NCI-H524 treated with DMSO at 0.1 percent for 48 hours (cell line): ENCODE results near the gene TRPC6.

Experiments used
- DNase-seq: peaks from one replicate; lab custom pipeline; 2025; lab: John Stamatoyannopoulos, UW

Gene TRPC6

GRCh38 chr11:101583251-101584128 is at the start of gene TRPC6:
TRPC6 (minus strand) TSS chr11:101584007; CDS start chr11:101583503, 504 bp downstream.
- no peak for DNase-seq

GRCh38 chr11:101620026-101620425 is 36.2 kb upstream of the TRPC6 start:
- no peak for DNase-seq

- no peak for DNase-seq
Observed at GRCh38 chr11:101618709-101619108, 34.9 kb upstream of the TRPC6 start.

DNA sequence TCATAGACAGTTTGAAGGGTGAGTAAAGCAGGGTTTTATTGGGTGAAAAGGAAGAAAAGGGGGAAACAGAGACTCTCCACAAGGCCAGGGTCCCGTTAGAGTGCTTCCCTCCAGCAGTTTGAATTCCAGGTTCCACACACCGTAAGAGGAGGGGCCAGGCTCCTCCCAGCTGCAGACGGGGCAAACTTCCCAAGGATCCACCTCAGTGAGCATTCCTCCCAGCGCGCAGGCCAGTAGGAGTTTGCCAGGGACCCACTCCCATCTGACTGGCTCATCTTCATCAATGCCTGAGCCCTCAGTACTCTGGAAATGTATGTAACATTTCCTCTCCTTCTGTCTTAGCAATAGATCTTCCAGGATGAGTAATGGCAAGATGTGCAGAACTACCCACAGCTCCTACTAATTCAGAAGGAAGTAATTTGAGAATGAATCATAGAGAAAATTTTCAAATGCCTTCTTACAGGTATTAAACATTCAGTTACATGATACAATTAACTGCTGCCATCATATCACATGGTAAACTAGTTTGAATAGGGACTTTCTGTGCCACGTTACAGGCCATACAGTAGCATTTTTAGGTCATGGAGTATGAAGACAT is 34.0 kb upstream of the TRPC6 start:
- DNase-seq: no peak

DNA sequence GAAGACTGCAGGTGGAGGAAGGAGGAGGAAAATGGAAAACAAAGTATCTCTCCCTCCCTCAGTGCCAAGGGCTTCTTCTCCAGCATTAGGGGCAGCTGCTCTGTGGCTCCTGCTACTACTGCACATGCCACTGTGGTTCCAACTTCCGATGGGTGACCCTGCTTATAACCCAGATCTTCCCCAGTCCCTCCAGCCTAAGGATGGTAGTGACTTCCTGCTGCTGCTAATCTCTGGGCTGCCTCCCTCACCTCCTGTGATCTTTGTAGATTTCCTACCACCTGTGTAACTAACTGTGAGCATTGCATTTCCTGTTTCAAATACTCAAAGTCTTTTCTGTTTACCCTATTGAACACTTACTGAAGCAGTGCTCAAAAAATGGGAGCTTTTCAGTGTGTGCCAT is 28.7 kb upstream of the TRPC6 start:
- DNase-seq: no peak

DNA sequence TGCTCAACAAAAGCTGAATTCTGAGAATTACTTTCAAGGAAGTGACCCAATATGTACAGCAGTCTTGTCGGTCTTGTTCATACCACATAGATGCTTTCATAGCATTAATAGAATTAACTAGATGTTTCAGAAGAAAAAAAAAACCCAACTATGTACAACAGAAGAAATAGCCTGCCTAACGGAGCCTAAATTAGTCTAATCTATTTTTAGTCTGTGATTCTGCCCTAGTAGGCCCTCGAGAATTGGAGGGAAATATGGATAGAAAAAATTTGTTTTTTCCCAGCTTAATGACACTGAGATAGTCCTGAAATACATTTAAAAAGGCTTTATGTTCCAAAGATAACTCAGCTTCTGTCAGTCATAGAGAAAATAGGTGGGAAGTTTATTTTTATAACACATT is 17.1 kb upstream of the TRPC6 start:
- no peak for DNase-seq

DNA sequence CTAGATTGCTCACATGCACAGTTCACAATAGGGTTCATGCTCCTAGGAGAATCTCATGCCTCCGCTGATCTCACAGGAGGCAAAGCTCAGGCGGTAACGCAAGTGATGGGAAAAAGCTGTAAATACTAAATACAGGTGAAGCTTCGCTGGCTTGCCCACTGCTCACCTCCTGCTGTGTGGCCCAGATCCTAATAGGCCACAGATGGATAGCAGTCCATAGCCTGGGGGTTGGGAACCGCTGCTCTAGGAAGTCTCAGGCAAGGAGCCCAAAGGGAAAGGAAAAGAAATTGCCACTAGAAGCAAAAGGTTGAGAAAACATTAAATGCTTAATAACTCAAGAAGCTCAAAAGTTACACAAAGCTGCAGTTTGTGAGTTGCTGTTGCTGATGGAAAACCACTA is 3.2 kb upstream of the TRPC6 start:
- DNase-seq: no peak

DNA sequence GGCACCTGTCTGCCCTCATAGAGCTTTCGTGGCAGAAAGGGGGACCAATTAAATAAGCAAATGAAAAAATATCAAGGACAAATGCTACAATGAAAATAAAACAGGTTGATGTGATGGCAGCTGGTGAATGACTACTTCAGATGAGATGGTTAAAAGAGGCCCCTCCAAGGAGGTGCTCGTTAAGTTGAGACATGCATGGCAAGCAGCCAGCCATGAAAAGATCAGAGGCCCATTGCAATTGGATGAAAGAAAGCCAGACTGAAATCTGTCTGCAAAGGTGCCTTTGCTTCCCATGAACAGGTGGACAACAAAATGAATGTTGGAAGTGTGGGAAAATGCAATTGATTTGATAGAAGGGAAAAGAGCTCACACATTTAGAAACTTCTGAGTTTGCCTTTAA is 848 bp upstream of the TRPC6 start:
- no peak for DNase-seq

GRCh38 chr11:101584129-101584515 is 315 bp upstream of the TRPC6 start:
- DNase-seq: no peak

DNA sequence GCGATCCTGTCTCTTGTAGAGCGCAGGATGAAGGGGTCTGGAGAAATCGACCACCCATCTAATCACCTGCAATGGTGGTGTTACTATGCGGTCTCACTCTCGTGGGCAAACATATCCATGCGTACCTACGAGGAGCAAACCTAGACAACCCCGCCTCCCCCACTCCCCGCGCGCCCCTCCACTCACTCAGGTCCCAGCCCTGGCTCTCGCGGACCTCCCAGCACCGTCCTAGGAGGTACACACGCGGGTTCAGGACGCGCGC is 887 bp downstream of the TRPC6 start:
- DNase-seq: no peak

- DNase-seq: no peak
Observed at GRCh38 chr11:101582236-101582988, 1.4 kb downstream of the TRPC6 start.

- no peak for DNase-seq
Observed at GRCh38 chr11:101577461-101577860, 6.3 kb downstream of the TRPC6 start.

- no peak for DNase-seq
Observed at GRCh38 chr11:101576456-101576855, 7.4 kb downstream of the TRPC6 start.

- DNase-seq: no peak
Observed at GRCh38 chr11:101574886-101575285, 8.9 kb downstream of the TRPC6 start.

GRCh38 chr11:101567071-101567470 is 16.7 kb downstream of the TRPC6 start:
- no peak for DNase-seq

- no peak for DNase-seq
Observed at GRCh38 chr11:101566626-101567025, 17.2 kb downstream of the TRPC6 start.

DNA sequence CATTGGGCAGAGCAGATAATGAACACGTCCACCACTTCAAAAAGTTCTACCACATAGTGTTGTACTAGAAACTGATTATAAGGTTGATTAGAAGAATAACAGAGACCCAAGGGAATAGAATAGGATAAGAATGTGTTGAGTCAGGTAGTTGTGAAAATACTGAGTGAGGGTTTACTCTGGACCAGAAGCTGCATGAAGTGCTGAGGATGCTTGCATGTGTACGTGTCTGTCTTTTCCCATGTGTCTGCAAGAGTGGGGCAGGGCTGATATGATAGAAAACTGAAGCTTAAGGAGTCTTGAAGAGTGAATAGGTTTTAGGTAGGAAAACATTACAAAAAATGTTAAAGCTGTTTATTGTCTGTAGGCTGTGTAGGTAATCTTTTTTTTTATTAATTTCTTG is 20.6 kb downstream of the TRPC6 start:
- DNase-seq: no peak

DNA sequence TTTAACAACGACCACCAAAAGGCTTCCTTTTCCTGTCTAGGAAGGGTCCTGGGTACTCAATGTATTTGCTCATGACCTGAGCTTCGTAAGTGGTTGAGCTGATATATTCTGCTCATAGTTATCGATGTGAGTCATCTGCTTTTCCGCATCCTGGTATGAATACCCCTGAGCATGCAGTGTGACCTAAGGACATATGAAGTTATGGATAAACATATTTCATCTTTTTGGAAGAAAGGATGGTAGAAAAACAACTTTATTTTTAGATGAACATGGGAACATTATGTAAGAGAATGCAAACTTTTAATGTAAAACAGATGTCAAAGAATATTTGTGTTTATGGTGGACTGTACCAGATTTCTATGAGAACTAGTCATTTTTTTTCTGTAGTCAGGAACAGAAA is 28.4 kb downstream of the TRPC6 start:
- DNase-seq: no peak

DNA sequence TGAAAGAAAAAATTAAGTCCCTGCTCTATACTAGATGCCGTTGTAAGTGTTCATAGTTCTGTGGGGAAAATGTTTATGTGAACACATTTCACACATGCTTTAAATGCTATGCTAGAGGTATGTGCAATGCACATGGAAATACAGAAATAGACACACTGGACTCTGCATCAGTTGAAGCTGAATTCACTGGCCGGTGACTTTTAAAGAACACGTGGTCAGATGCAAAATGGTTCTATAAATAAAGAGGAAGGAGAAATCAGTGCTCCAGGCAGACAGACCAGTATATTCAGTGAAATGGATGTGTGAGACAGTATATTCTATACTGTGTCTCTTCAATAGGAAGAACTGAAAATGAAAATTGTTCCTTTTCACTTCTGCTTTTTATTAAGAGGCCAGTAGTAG is 29.9 kb downstream of the TRPC6 start:
- no peak for DNase-seq

DNA sequence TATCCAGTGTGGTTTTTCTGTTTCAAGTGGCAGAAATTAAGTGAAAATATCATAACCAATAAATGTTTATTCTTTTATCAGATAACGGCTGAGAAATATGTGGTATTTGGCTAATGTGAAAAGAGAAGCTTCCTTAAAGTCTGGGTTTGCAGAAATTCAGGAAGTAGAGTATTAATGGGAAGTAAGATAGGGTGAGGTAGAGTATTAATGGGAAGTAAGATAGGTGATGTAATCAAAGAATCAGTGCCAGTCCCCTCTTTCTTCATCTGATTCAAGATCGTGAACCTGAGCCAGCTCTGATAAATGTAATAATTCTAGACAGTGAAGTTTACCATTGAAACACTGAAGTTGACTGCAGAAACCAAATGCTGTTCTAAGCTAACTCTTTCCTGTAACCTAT is 30.9 kb downstream of the TRPC6 start:
- no peak for DNase-seq

DNA sequence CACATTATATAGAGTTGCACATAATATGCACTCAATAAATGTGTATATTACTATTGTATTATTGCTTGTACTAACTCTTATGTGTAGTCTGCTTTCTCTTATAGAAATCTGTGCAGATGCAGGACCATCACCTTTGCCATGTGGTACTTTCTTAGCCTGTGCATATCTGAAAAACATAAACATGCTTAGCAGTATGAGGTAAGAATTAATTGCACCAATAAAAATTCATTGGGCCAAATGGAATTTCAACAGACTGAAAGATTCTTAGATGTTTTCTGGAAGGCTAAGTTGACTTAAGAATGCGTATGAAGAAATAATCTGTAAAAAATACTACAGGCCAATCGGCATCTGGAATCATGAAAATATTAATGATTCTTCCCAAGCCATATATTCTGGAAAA is 55.3 kb downstream of the TRPC6 start:
- no peak for DNase-seq

- DNase-seq: no peak
Observed at GRCh38 chr11:101523634-101524260, 60.1 kb downstream of the TRPC6 start.

DNA sequence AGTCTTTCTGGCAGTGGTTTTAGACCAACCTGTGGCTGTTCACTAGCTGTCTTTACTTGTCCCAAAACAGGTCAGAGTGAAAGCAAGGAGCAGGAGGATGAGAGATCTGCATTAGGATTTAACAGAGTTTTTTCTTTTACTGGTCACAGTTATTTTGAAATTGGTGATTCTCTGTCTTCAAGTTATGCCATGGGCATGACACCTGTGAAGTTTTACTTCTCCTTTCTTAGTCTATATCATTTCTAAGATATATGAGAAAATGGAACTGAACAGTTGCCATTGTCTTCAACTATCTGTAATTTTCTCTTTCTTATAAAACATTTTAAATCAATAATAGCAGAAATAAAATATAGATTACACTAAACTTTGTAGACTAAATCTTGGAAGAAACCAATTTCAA is 60.6 kb downstream of the TRPC6 start:
- no peak for DNase-seq
